Measurements from ENCODE around the gene CLCN7. TPM values are rescaled to one million over a fixed set of nuclear protein-coding genes. Genes with fewer than 3 reads are reported as not detected.

Gene CLCN7
- total RNA-seq, 1 experiment from 2014 or later, result 70.0 TPM

DNA sequence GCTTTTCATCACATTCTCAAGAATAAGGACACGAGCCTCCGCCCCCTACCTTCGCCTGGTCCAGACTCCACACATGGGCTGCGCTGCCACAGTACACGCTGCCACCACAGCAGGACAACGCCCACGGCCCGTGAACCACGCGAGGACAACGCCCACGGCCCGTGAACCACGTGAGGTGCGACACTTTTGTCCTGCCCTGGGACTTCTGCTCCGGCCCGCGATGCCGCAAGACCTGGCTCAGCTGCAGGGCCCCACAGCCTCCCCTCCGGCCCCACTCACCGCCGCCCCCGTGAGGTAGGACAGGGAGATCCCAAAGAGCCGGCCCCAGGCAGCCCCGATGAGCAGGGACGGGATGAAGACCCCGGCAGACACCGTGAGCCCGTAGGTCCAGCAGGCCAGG lies 24.6 kb downstream of the CLCN7 start:
- peaks cover 0 to 33% (median 31%) of the 10 kb centered on the region in 3 experiments; a peak in 5 of 7 replicates for H3K36me3 Mint-ChIP-seq (ENCODE audit: insufficient read depth in 1 of 3, low read depth in 3 of 3)

More for the DNA sequence above, 24.6 kb downstream of the CLCN7 start:
- Mint-ChIP-seq H3K4me3 (no peak overlapping the region), H3K27me3 (ENCODE audit: low read depth) (peaks cover 1% of the 10 kb centered on the region; the same call in 1 of the 2 replicates), H3K9me3 (no peaks in the 10 kb centered on the region), H3K27ac (peak overlapping the region in 1 of 3 experiments; percentile 85; a peak in 2 of 7 replicates), H3K4me1 (no peaks in the 10 kb centered on the region)
- H2BK20ac ChIP-seq (ENCODE audit: low read depth, low read length, poor library complexity, severe bottlenecking), result no peak overlapping the region
- H2BK12ac ChIP-seq (ENCODE audit: insufficient read length, low read depth, low read length), result no peak overlapping the region
- no peak overlapping the region for H3K4me2 ChIP-seq (ENCODE audit: insufficient read depth, insufficient read length, low read length)
- H3K79me1 ChIP-seq (ENCODE audit: insufficient read depth, low read depth, low read length, poor library complexity, severe bottlenecking), result no peaks in the 10 kb centered on the region
- H3K27ac ChIP-seq (ENCODE audit: insufficient read length, low read depth, low read length), result no peak overlapping the region
- H4K5ac ChIP-seq (ENCODE audit: insufficient read length, low read depth, low read length), result no peak overlapping the region
- H3K9ac ChIP-seq (ENCODE audit: extremely low read depth, insufficient read length, low read length), result no peak overlapping the region
- H3K23me2 ChIP-seq (ENCODE audit: insufficient read length, low read depth, low read length, poor library complexity, severe bottlenecking), result no peaks in the 10 kb centered on the region
- no peak overlapping the region for H2BK120ac ChIP-seq (ENCODE audit: low read depth, low read length, poor library complexity, severe bottlenecking)
- no peak overlapping the region for H2AFZ ChIP-seq (ENCODE audit: low read length)
- no peaks in the 10 kb centered on the region for H3K27me3 ChIP-seq (ENCODE audit: insufficient read depth, low read length)
- peaks cover 2% of the 10 kb centered on the region for H4K20me1 ChIP-seq (ENCODE audit: control insufficient read depth, insufficient read depth, insufficient read length)
- H3K18ac ChIP-seq (ENCODE audit: insufficient read length, low read depth, low read length), result no peak overlapping the region
- H4K8ac ChIP-seq (replicated peaks; ENCODE audit: insufficient read length, low read depth, low read length), result no peak overlapping the region
- no peaks in the 10 kb centered on the region for H3K4me1 ChIP-seq (ENCODE audit: insufficient read depth, low read length)
- no peak overlapping the region for H4K91ac ChIP-seq (ENCODE audit: insufficient read length, low read depth, low read length)
- TF ChIP-seq CTCF (conservative IDR thresholded peaks at IDR 0.05), result peak; percentile 45
- no CpG with 5 or more reads among the region's 29 CpGs for WGBS (ENCODE audit: extremely low coverage, insufficient read length, low lambda C conversion rate)
- H3K23ac ChIP-seq (ENCODE audit: insufficient read length, low read depth, low read length), result no peak overlapping the region
- DNase-seq, result no peak
- H2BK15ac ChIP-seq (ENCODE audit: low read depth, low read length), result no peak overlapping the region
- H2BK5ac ChIP-seq (ENCODE audit: insufficient read length, low read length), result no peak overlapping the region
- no peak overlapping the region for H3K4ac ChIP-seq (ENCODE audit: low read depth, low read length)
- no peaks in the 10 kb centered on the region for H3K9me3 ChIP-seq (ENCODE audit: control insufficient read depth, low read depth, low read length)
- H3T11ph ChIP-seq (ENCODE audit: low read length), result no peak overlapping the region
- H2AK5ac ChIP-seq (ENCODE audit: insufficient read length, low read length), result no peak overlapping the region
- no peak overlapping the region for H3K56ac ChIP-seq (ENCODE audit: insufficient read length, low read depth, low read length)
- H3K79me2 ChIP-seq (ENCODE audit: insufficient read depth, low read length), result no peaks in the 10 kb centered on the region
- H3K14ac ChIP-seq (ENCODE audit: insufficient read depth, low read length), result no peak overlapping the region
